ENCODE results near the gene CENPM. TPM values are rescaled to one million over a fixed set of nuclear protein-coding genes. Genes with fewer than 3 reads are reported as not detected.

Gene CENPM
- total RNA-seq, 2 experiments from 2014 or later: 7.6 to 8.4 TPM

DNA sequence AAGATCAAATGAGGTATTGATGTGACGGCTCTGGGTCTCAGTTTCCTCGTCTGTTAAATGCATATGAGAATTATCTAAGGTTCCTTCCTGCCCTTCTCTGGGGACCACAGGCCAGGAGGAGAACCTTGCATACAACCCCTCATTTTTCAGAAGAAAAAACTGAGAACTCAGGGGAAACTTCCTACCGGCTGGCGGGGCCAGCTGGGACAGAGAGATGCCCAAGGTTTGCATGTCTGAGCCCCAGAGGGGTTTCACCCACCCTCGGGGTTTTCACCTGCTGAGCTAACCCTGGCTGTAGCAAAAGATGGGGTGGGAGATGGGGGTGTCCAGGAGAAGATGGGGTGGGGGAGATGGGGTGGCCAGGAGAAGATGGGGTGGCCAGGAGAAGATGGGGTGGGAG lies 24.6 kb downstream of the CENPM start:
- H3K4me3 Mint-ChIP-seq: peak overlapping the region; percentile 7
- no peaks in the 10 kb centered on the region for H3K36me3 Mint-ChIP-seq (ENCODE audit: low read depth)
- POLR2A ChIA-PET: interaction anchor here (1.9 kb wide), 1 partner anchor 18 kb away, joined by 6 read pairs; no protein-coding TSS in a partner anchor
- no peaks in the 10 kb centered on the region for H3K36me3 ChIP-seq (ENCODE audit: insufficient read depth, low read length)
- peaks cover 0 to 9% of the 10 kb centered on the region in 2 experiments for H3K27me3 ChIP-seq (ENCODE audit: control insufficient read depth in 1 of 2, insufficient read depth in 2 of 2, low read length in 2 of 2)
- intact Hi-C loops (cut with DNase I, micrococcal nuclease): no loop called here
- no peak overlapping the region for H3K4me3 ChIP-seq (ENCODE audit: low read length)
- TF ChIP-seq, protein P1, sequence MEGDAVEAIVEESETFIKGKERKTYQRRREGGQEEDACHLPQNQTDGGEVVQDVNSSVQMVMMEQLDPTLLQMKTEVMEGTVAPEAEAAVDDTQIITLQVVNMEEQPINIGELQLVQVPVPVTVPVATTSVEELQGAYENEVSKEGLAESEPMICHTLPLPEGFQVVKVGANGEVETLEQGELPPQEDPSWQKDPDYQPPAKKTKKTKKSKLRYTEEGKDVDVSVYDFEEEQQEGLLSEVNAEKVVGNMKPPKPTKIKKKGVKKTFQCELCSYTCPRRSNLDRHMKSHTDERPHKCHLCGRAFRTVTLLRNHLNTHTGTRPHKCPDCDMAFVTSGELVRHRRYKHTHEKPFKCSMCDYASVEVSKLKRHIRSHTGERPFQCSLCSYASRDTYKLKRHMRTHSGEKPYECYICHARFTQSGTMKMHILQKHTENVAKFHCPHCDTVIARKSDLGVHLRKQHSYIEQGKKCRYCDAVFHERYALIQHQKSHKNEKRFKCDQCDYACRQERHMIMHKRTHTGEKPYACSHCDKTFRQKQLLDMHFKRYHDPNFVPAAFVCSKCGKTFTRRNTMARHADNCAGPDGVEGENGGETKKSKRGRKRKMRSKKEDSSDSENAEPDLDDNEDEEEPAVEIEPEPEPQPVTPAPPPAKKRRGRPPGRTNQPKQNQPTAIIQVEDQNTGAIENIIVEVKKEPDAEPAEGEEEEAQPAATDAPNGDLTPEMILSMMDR (IDR thresholded peaks at IDR 0.05): no peak
- H3K27ac Mint-ChIP-seq: no peak overlapping the region
- H3K27me3 Mint-ChIP-seq: peaks cover 12% of the 10 kb centered on the region
- DNase-seq (no peak), ATAC-seq (ENCODE audit: poor library complexity) (no peak)
- H3K9me3 ChIP-seq (ENCODE audit: control insufficient read depth in 1 of 2, insufficient read depth in 1 of 2, low read length in 2 of 2): no peaks in the 10 kb centered on the region
- H3K9me3 Mint-ChIP-seq: no peaks in the 10 kb centered on the region
- CTCF ChIA-PET: no interaction called here
- peaks cover 6% of the 10 kb centered on the region for H3K4me1 Mint-ChIP-seq (ENCODE audit: low read depth)
- H3K27ac ChIP-seq (ENCODE audit: low read depth in 1 of 2, low read length in 2 of 2): no peak overlapping the region
- peaks cover 46% of the 10 kb centered on the region for H3K4me1 ChIP-seq (ENCODE audit: insufficient read depth, low read length)

DNA sequence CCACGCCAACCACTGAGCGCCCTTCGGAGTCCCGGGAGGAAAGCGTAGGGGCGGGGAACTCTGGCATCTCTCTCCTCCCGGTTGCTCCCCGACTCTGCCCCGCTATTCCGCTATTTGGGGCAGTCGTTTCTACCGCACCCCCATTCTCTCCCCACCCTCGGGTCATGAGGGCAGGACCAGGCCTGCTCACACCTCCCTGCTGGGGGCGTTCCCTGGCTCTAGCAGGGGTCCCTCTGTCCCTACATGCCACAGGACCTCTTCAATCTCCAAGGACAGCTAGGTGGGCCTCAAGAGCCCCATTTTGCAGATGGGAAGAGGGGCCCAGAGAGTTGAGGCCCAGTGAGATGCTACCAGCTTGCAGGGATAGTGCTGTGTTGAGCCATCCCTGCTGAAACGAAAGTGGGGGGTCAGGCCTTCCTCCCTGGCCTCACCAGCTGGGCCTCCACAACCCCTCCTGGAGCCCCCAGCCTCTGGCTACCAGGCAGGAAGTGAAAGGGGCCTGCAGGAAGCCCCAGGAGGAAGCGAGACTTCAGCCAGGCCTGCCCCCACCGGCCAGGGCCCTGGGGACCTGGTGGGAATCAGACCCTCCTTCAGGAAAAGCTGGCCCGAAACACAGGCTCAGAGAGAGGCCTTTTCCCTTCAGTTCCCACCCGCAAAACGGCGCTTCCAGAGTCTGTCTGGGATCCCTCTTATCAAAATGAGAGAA lies 26.5 kb downstream of the CENPM start:
- DNase-seq (no peak), ATAC-seq (ENCODE audit: poor library complexity) (no peak)
- no peak overlapping the region for H3K27ac Mint-ChIP-seq
- intact Hi-C loops (cut with DNase I, micrococcal nuclease): no loop called here
- TF ChIP-seq, protein P1 (IDR thresholded peaks at IDR 0.05): no peak
- ChIA-PET POLR2A (interaction anchor here (0.6 to 1.6 kb wide), 4 partner anchors 12 to 221 kb away, joined by 3 to 8 read pairs (median 4); partner anchors contain the start of genes CENPM and MEI1), CTCF (interaction anchor here (0.5 to 1.4 kb wide), 3 partner anchors 20 to 223 kb away, joined by 3 to 4 read pairs (median 3); no protein-coding TSS in a partner anchor)
- Histone ChIP-seq H3K36me3 (ENCODE audit: insufficient read depth, low read length) (no peaks in the 10 kb centered on the region), H3K4me3 (ENCODE audit: low read length) (peak overlapping the region; percentile 66), H3K4me1 (ENCODE audit: insufficient read depth, low read length) (peaks cover 40% of the 10 kb centered on the region), H3K9me3 (ENCODE audit: control insufficient read depth in 1 of 2, insufficient read depth in 1 of 2, low read length in 2 of 2) (peaks cover 0 to 4% of the 10 kb centered on the region in 2 experiments), H3K27ac (ENCODE audit: low read depth in 1 of 2, low read length in 2 of 2) (peak overlapping the region in 1 of 2 donors; percentile 7), H3K27me3 (ENCODE audit: control insufficient read depth in 1 of 2, insufficient read depth in 2 of 2, low read length in 2 of 2) (peaks cover 10 to 14% of the 10 kb centered on the region in 2 experiments)
- peak overlapping the region; percentile 76 for H3K4me3 Mint-ChIP-seq
- peaks cover 23% of the 10 kb centered on the region for H3K27me3 Mint-ChIP-seq
- no peaks in the 10 kb centered on the region for H3K36me3 Mint-ChIP-seq (ENCODE audit: low read depth)
- H3K4me1 Mint-ChIP-seq (ENCODE audit: low read depth): peaks cover 12% of the 10 kb centered on the region
- no peaks in the 10 kb centered on the region for H3K9me3 Mint-ChIP-seq

- peaks cover 22% of the 10 kb centered on the region for H3K27me3 Mint-ChIP-seq
- intact Hi-C loops (cut with DNase I, micrococcal nuclease): no loop called here
- peak; percentile 37 for ATAC-seq (ENCODE audit: poor library complexity)
- Histone ChIP-seq H3K36me3 (ENCODE audit: insufficient read depth, low read length) (no peaks in the 10 kb centered on the region), H3K9me3 (ENCODE audit: control insufficient read depth in 1 of 2, insufficient read depth in 1 of 2, low read length in 2 of 2) (peaks cover 0 to 6% of the 10 kb centered on the region in 2 experiments), H3K27ac (ENCODE audit: low read depth in 1 of 2, low read length in 2 of 2) (peak overlapping the region in 1 of 2 donors; percentile 7), H3K27me3 (ENCODE audit: control insufficient read depth in 1 of 2, insufficient read depth in 2 of 2, low read length in 2 of 2) (peaks cover 12 to 13% of the 10 kb centered on the region in 2 experiments), H3K4me1 (ENCODE audit: insufficient read depth, low read length) (peaks cover 40% of the 10 kb centered on the region), H3K4me3 (ENCODE audit: low read length) (peak overlapping the region; percentile 66)
- H3K9me3 Mint-ChIP-seq: no peaks in the 10 kb centered on the region
- ChIA-PET CTCF (interaction anchor here (0.5 to 1.4 kb wide), 3 partner anchors 21 to 223 kb away, joined by 3 to 4 read pairs (median 3); no protein-coding TSS in a partner anchor), POLR2A (interaction anchor here (0.6 to 1.6 kb wide), 6 partner anchors 11 to 220 kb away, joined by 3 to 9 read pairs (median 6); partner anchors contain the start of genes CCDC134, CENPM, MEI1 and SREBF2)
- H3K4me1 Mint-ChIP-seq (ENCODE audit: low read depth): peaks cover 12% of the 10 kb centered on the region
- H3K36me3 Mint-ChIP-seq (ENCODE audit: low read depth): no peaks in the 10 kb centered on the region
- peak overlapping the region; percentile 76 for H3K4me3 Mint-ChIP-seq
- peak in 10 of 14 experiments; percentile 25 to 67 (median 49) for DNase-seq
- TF ChIP-seq, protein P1 (IDR thresholded peaks at IDR 0.05): no peak
- H3K27ac Mint-ChIP-seq: no peak overlapping the region
Measured at GRCh38 chr22:41919357-41920224, 27.4 kb downstream of the CENPM start.

Data from CD4-positive, alpha-beta T cell (primary cell).